GM12864 (cell line): ENCODE measurements around the gene CAND1.

Experiments used
- DNase-seq: peaks from one replicate; pipeline ENCODE4 v3.0.0-alpha.2; 2011; ENCODE audit warnings: low read depth
- H3K4me3 ChIP-seq: 2 replicates; pipeline ENCODE4 v1.5.1; 2011; ENCODE audit warnings: mild to moderate bottlenecking, low read depth, low read length, control low read depth
- CTCF ChIP-seq: IDR thresholded peaks from 2 replicates; pipeline ENCODE4 v1.5.1; 2011; ENCODE audit warnings: low read depth, mild to moderate bottlenecking, moderate library complexity, low read length, control low read depth, inconsistent platforms; ENCODE audit errors: missing control alignments

Gene CAND1

GRCh38 chr12:67279637-67280036, 10.5 kb downstream of the CAND1 start:
- no peak for DNase-seq
- TF ChIP-seq CTCF = no peak
- no peak overlapping the region for H3K4me3 ChIP-seq

GRCh38 chr12:67280088-67280487, 10.9 kb downstream of the CAND1 start:
- DNase-seq = no peak
- no peak overlapping the region for H3K4me3 ChIP-seq
- TF ChIP-seq CTCF = no peak

- no peak for DNase-seq
- H3K4me3 ChIP-seq = no peak overlapping the region
- no peak for TF ChIP-seq CTCF
Measured at GRCh38 chr12:67280572-67280971, 11.4 kb downstream of the CAND1 start.

GRCh38 chr12:67284561-67284960, 15.4 kb downstream of the CAND1 start:
- H3K4me3 ChIP-seq = no peak overlapping the region
- DNase-seq = no peak
- no peak for TF ChIP-seq CTCF

GRCh38 chr12:67286257-67286656, 17.1 kb downstream of the CAND1 start:
- no peak overlapping the region for H3K4me3 ChIP-seq
- no peak for DNase-seq
- TF ChIP-seq CTCF = no peak

GRCh38 chr12:67287311-67287710, 18.2 kb downstream of the CAND1 start:
- TF ChIP-seq CTCF = no peak
- DNase-seq = no peak
- no peak overlapping the region for H3K4me3 ChIP-seq

GRCh38 chr12:67288561-67288960, 19.4 kb downstream of the CAND1 start:
- DNase-seq = no peak
- no peak for TF ChIP-seq CTCF
- no peak overlapping the region for H3K4me3 ChIP-seq
